ENCODE data around the gene DEFB112. TPM values are rescaled to one million over a fixed set of nuclear protein-coding genes. Genes with fewer than 3 reads are reported as not detected.

Gene DEFB112
- total and polyA plus RNA-seq, 2 donors = not detected

DNA sequence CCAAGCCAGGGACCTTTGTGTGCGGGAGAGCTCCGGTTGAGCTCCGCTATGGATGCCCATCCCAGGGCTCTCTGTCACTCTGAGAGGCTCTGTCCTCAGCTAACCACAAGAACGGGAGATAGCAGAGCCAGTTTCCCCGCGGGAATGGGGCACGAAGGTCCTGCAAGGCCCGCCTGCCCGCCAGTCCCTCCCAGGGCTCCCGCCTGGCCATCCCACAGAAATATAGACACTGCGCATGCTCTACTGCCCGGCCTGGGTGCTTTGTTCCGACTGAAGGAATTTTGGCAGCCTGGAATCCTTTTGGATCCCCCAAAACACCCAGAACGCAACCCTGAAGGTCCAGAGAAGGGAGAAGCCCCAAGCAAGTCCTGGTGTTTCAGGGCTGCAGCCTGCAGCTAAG is 19.4 kb downstream of the DEFB112 start:
- DNase-seq (ENCODE audit: low read depth in 6 of 9, low spot score in 9 of 9) = no peak
- H3K27ac ChIP-seq (ENCODE audit: low read depth in 1 of 2, low read length in 1 of 2) = no peak overlapping the region
- no peaks in the 10 kb centered on the region for H3K36me3 ChIP-seq (ENCODE audit: control insufficient read depth in 2 of 2, insufficient read depth in 2 of 2, low read length in 1 of 2)
- no peaks in the 10 kb centered on the region for H3K4me1 ChIP-seq (ENCODE audit: control insufficient read depth in 2 of 2, insufficient read depth in 2 of 2, low read length in 2 of 2)
- 90% methylated on average over 14 of the region's 14 CpGs for WGBS
- no peaks in the 10 kb centered on the region for H3K27me3 ChIP-seq (ENCODE audit: control insufficient read depth in 2 of 2, insufficient read depth in 1 of 2, low read length in 1 of 2)
- no peaks in the 10 kb centered on the region for H3K9me3 ChIP-seq (ENCODE audit: control insufficient read depth in 2 of 2, insufficient read depth in 1 of 2, low read length in 1 of 2)
- no peak overlapping the region for H3K4me3 ChIP-seq (ENCODE audit: low read length in 2 of 2)

DNA sequence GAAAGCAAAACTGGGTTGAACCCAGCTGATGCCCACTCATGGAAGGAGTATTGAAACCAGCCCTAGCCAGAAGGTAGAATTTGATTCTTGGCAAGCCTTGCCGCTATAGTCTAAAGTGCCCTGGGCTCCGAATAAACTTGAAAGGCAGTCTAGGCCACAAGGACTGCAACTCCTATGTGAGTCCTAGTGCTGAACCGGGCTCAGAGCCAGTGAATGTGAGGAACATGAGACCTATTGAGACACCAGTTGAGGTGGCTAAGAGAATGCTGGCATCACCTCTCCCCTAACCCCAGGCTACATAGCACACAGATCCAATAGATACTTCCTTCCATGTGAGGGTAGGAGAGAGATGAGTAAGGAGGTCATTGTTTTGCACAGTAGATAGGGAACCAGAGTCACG is 24.5 kb downstream of the DEFB112 start:
- no peaks in the 10 kb centered on the region for H3K4me1 ChIP-seq (ENCODE audit: control insufficient read depth in 2 of 2, insufficient read depth in 2 of 2, low read length in 2 of 2)
- DNase-seq (ENCODE audit: low read depth in 6 of 9, low spot score in 9 of 9) = no peak
- H3K36me3 ChIP-seq (ENCODE audit: control insufficient read depth in 2 of 2, insufficient read depth in 2 of 2, low read length in 1 of 2) = no peaks in the 10 kb centered on the region
- no peak overlapping the region for H3K4me3 ChIP-seq (ENCODE audit: low read length in 2 of 2)
- no peak overlapping the region for H3K27ac ChIP-seq (ENCODE audit: low read depth in 1 of 2, low read length in 1 of 2)
- 93% methylated on average over 4 of the region's 4 CpGs for WGBS
- no peaks in the 10 kb centered on the region for H3K27me3 ChIP-seq (ENCODE audit: control insufficient read depth in 2 of 2, insufficient read depth in 1 of 2, low read length in 1 of 2)
- H3K9me3 ChIP-seq (ENCODE audit: control insufficient read depth in 2 of 2, insufficient read depth in 1 of 2, low read length in 1 of 2) = no peaks in the 10 kb centered on the region

DNA sequence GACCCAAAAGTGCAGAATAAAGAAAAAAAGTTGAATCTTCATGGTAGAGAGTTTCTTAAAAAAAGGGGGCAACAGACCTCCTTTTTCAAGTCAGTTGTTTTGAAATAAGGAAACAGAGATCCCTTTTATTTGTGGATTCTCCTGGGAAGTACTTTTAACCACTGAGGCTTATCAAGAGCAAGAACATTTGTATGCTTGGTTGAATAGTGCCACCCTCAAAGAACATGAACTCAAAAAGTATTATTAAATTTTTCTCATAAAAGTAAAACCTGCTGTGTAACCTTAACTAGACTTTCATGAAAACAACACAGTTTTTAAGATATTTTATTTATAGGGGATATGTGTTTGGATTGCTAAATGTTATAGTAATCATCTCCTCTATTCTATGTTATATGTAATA is 27.8 kb downstream of the DEFB112 start, which contains the start of gene DEFB110:
TSS of gene DEFB110 (minus strand) at position 101 of the 400 bp plus-strand sequence. CDS start at position 42, 59 bp downstream.
- H3K9me3 ChIP-seq (ENCODE audit: control insufficient read depth in 2 of 2, insufficient read depth in 1 of 2, low read length in 1 of 2) = no peaks in the 10 kb centered on the region
- DNase-seq (ENCODE audit: low read depth in 6 of 9, low spot score in 9 of 9) = no peak
- H3K4me1 ChIP-seq (ENCODE audit: control insufficient read depth in 2 of 2, insufficient read depth in 2 of 2, low read length in 2 of 2) = no peaks in the 10 kb centered on the region
- H3K36me3 ChIP-seq (ENCODE audit: control insufficient read depth in 2 of 2, insufficient read depth in 2 of 2, low read length in 1 of 2) = no peaks in the 10 kb centered on the region
- no peak within 1 kb of the TSS for H3K4me3 ChIP-seq (ENCODE audit: low read length in 2 of 2)
- H3K27ac ChIP-seq (ENCODE audit: low read depth in 1 of 2, low read length in 1 of 2) = no peak within 1 kb of the TSS
- no peaks in the 10 kb centered on the region for H3K27me3 ChIP-seq (ENCODE audit: control insufficient read depth in 2 of 2, insufficient read depth in 1 of 2, low read length in 1 of 2)

DNA sequence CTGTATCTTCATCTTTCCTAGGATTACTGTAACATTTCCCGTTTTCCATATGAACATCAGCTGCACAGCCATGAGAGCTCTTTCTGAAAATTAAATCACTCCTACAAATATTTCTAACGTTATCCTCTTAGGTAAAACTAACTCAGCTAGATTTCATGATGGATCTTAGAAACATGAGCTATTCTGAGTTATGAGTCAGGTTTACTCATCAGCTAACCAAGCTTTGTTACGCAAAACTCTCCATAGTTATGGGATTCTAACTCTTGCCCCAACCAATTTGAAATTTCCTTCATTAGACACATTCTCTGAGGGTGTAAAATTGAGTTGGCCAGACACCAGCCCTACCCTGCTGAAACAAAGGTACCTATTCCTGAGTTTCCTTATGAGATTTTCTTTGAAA is 41.9 kb downstream of the DEFB112 start:
- H3K4me1 ChIP-seq (ENCODE audit: control insufficient read depth in 2 of 2, insufficient read depth in 2 of 2, low read length in 2 of 2) = no peaks in the 10 kb centered on the region
- H3K27ac ChIP-seq (ENCODE audit: low read depth in 1 of 2, low read length in 1 of 2) = no peak overlapping the region
- H3K36me3 ChIP-seq (ENCODE audit: control insufficient read depth in 2 of 2, insufficient read depth in 2 of 2, low read length in 1 of 2) = no peaks in the 10 kb centered on the region
- H3K9me3 ChIP-seq (ENCODE audit: control insufficient read depth in 2 of 2, insufficient read depth in 1 of 2, low read length in 1 of 2) = no peaks in the 10 kb centered on the region
- no peak overlapping the region for H3K4me3 ChIP-seq (ENCODE audit: low read length in 2 of 2)
- H3K27me3 ChIP-seq (ENCODE audit: control insufficient read depth in 2 of 2, insufficient read depth in 1 of 2, low read length in 1 of 2) = no peaks in the 10 kb centered on the region
- WGBS = 92% methylated on average over 3 of the region's 3 CpGs
- no peak for DNase-seq (ENCODE audit: low read depth in 6 of 9, low spot score in 9 of 9)

DNA sequence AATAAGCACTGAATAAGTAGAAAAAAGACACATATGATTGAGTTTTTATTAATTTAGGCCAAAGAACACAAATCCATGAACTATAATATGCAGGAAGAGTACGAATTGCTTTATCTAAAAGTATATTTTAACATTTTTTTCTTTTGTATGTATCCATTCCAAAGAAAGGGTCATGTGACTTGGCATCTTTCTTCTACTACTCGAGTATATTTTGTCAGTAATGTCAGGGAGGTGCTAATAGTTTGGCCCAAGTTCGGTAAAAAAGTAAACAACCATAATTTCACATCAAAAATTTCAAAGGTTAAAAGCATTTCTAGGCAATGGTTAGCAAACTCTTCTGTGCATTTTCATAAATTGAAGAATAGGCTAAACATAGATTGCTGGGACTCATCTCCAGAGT is 46.6 kb downstream of the DEFB112 start:
- Histone ChIP-seq H3K27ac (ENCODE audit: low read depth in 1 of 2, low read length in 1 of 2) (no peak overlapping the region), H3K36me3 (ENCODE audit: control insufficient read depth in 2 of 2, insufficient read depth in 2 of 2, low read length in 1 of 2) (no peaks in the 10 kb centered on the region), H3K4me3 (ENCODE audit: low read length in 2 of 2) (no peak overlapping the region), H3K4me1 (ENCODE audit: control insufficient read depth in 2 of 2, insufficient read depth in 2 of 2, low read length in 2 of 2) (no peaks in the 10 kb centered on the region), H3K27me3 (ENCODE audit: control insufficient read depth in 2 of 2, insufficient read depth in 1 of 2, low read length in 1 of 2) (no peaks in the 10 kb centered on the region), H3K9me3 (ENCODE audit: control insufficient read depth in 2 of 2, insufficient read depth in 1 of 2, low read length in 1 of 2) (no peaks in the 10 kb centered on the region)
- DNase-seq (ENCODE audit: low read depth in 6 of 9, low spot score in 9 of 9) = no peak
- 79% methylated on average over 3 of the region's 3 CpGs for WGBS

DNA sequence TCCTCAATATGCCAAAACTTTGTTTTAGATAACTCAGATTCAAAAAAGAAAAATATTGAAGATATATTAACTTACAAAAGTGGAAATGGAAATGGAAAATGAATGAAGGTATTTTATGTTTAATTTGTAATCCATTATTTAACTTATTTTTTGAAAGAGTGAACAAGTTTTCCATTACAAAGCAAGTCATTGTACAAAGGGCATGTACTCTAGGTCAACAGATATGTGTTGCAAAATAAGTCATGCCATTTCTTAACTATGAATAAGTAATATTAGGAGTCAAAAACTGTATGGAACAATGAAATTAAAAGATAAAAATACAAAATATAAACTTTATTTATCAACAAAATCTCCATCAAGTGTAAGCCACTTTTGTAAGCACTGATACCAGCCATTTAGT is 54.5 kb downstream of the DEFB112 start:
- Histone ChIP-seq H3K27me3 (ENCODE audit: control insufficient read depth in 2 of 2, insufficient read depth in 1 of 2, low read length in 1 of 2) (no peaks in the 10 kb centered on the region), H3K27ac (ENCODE audit: low read depth in 1 of 2, low read length in 1 of 2) (no peak overlapping the region), H3K4me1 (ENCODE audit: control insufficient read depth in 2 of 2, insufficient read depth in 2 of 2, low read length in 2 of 2) (no peaks in the 10 kb centered on the region), H3K4me3 (ENCODE audit: low read length in 2 of 2) (no peak overlapping the region), H3K9me3 (ENCODE audit: control insufficient read depth in 2 of 2, insufficient read depth in 1 of 2, low read length in 1 of 2) (no peaks in the 10 kb centered on the region), H3K36me3 (ENCODE audit: control insufficient read depth in 2 of 2, insufficient read depth in 2 of 2, low read length in 1 of 2) (no peaks in the 10 kb centered on the region)
- DNase-seq (ENCODE audit: low read depth in 6 of 9, low spot score in 9 of 9) = no peak

Other genes with a start within 250 kb of the DEFB112 start
- not detected for gene CRISP1, start 183.4 kb downstream of the DEFB112 start, total RNA-seq
- gene CRISP1, start 183.4 kb downstream of the DEFB112 start, polyA plus RNA-seq = 0.05 TPM
- gene DEFB114, start 85.8 kb downstream of the DEFB112 start, total RNA-seq = not detected
- gene DEFB114, start 85.8 kb downstream of the DEFB112 start, polyA plus RNA-seq = not detected
- gene DEFB113, start 80.3 kb downstream of the DEFB112 start, total RNA-seq = not detected
- gene DEFB113, start 80.3 kb downstream of the DEFB112 start, polyA plus RNA-seq = not detected
- not detected for gene DEFB110, start 27.9 kb downstream of the DEFB112 start, total RNA-seq
- gene DEFB110, start 27.9 kb downstream of the DEFB112 start, polyA plus RNA-seq = not detected

Measured in thymus (tissue), 11 donors.